ENCODE data around the gene DISC1.

Gene DISC1

DNA sequence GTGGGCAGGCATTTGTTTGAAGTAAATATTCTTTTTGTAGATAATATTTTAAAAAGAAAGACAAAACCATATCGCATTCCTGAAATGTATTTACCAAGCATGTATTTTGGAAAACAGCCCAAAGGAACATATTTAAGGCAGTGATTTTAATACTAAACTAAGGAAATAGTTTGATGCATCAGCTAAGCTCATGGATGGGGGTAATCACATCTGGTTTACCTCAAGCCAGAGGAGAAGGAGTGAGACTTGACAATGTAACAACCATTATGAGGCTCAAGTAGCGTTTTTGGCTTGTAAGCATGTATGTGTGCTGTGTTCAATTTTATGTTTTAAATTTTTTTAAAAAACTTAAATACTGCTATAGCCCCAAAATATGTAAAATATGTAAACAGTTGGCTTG lies 390.5 kb downstream of the DISC1 start:
- DNase-seq = no peak

DNA sequence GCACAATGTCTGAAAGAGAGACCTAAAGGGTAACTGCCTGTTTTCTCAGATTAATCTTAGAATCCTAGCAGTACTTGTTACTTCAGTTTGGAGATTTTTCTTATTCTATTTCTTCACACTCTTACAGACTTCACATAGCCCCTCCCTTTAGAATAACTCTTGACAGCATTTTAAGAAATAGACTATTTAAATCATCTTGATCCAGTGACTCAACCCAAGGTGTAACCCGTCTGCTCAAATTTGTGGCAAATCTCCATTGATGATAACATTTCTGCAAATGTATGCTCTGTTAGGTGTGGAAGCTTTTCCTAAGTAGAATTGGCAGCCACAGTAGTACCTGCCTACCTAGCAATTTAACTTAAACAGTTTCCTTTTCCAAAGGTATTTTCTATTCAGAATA lies 391.2 kb downstream of the DISC1 start:
- no peak for DNase-seq

DNA sequence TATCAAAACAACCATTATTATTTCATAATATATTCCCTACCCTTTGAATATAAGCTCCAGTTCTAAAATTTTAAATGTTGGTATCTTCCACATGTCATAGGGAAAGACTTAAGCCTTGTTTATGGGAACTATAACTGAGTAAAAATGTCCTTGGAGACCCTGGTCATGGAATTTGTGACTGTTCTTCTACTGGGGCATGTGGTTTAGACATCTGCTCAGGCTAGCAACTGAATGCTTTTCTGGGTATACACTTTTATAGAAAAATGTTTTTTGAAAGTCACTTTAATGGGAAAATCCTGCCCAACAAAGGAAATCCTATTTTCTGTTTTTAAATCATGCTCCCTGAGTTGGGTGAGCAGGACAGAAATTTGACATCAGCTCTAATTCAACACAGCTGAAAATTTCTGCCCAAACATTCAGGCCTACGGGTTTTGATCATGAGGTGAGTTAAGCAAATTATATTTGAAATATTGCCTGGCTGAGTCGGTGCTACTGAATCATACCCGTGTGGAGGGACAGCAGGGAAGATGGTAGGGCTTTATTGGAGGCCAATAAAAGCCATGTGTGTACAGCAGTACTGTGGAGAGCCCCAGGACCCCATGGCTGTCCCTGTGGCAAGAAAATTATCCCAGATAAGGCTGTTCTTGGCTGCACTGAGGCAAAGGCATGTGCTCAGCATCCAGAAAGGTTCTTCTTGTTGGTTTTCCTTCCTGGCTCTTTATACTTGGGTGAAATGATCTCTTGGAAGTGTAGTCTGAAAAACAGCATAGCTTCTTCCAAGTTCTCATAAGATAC lies 391.8 kb downstream of the DISC1 start:
- no peak for DNase-seq

DNA sequence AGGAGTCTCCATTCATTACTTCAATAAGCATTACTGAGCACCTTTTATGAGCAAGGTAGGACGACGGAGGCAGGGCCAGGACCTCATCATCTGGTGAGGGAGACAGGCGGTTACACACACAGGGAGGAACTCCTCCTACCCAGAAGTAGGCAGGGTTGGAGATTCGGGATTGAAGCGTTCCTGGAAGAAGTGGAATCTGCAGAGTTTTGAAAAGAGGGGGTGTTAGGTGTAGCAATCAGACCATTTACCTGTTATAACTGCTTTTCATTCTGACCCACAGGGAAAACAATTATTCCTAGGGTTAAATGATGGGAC lies 392.4 kb downstream of the DISC1 start:
- no peak for DNase-seq

DNA sequence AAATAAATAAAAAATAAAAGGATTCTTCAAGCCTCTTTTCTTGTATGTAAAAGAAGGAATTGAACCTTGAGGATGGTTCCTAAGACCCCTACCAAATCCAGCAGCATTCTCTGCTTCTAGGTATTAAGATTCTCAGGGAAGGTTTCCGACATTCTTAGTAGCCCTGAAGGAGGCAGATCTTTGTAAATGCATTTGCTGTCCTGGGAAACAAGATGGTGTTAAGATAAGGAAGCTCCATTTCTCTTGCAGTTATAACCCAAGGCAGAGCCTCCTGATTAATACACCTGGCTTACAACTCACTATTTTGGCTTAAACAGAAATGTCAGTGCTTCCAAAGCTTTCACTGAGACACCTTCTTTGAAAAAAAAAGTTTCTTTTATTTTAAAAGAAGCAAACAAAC lies 393.8 kb downstream of the DISC1 start:
- no peak for DNase-seq

DNA sequence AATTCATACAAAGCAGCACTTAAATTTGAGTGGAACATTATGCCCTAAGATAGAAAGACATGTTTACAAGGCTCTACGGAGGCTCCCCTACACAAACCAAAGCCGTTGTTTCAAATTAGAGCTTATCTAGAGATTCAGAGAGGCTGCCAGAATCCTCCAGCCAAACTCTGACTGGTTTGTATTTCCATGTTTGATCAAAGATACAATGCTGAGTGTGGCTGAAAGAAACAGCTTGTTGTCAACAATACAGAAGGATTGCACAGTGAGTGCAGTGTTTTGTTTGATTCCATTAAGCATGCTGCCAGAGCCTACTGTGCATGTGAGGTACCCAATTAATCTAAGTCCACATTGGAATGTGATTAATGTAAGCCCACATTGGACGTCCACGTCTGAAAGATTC lies 402.7 kb downstream of the DISC1 start:
- no peak for DNase-seq

DNA sequence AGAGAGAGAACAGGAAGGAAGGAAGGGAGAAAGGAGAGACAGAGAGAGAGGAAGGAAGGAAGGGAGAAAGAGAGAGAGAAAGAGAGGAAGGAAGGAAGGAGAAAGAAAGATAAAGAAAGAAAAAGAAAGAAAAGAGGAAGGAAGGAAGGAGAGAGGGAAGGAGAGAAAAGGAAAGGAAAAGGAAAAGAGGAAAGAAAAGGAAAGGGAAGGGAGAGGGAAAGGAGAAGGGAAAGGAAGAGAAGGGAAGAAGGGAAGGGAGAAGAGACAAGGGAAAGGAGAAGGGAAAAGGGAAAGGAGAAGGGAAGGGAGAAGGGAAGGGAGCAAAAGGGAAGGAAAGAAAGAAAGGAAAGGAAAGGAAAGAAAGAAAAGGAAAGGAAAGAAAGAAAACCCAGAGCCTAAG lies 404.6 kb downstream of the DISC1 start:
- DNase-seq = no peak

DNA sequence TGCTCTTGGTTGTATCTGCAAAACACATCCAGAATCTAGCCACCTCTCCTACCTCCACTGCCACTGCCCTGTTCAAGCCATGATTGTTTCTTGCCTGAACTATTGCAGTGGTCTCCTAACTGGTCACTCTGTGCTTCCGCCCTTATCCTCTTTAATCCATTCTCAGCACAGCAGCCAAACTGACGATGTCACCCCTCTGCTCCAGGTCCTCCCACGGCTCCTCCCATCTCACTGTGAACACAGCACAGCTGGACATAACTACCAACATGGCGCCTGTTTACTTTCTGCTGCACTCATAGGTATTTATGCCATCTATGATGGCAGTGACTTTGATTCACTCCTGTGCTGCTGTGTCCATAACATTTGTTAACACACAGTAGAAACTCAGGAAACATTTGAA lies 406.7 kb downstream of the DISC1 start:
- no peak for DNase-seq

DNA sequence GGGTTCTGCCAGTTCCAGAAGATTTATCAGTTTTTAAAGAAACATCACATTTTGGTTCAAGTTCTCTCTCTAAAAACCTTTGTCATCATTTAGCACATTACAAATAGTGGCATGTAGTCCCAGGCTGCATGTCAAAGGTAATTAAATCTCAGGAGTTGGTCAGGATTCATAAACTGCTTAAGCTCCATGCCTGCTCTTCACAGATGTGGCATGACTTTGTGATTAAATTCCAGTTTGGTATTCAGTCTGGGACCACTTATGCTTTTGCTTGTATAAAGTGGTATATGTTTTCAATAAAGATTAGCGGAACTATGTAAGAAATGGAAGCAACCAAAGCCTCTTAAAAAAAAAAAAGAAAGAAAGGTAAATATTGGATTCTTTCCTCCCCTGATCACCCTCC lies 408.0 kb downstream of the DISC1 start:
- no peak for DNase-seq

DNA sequence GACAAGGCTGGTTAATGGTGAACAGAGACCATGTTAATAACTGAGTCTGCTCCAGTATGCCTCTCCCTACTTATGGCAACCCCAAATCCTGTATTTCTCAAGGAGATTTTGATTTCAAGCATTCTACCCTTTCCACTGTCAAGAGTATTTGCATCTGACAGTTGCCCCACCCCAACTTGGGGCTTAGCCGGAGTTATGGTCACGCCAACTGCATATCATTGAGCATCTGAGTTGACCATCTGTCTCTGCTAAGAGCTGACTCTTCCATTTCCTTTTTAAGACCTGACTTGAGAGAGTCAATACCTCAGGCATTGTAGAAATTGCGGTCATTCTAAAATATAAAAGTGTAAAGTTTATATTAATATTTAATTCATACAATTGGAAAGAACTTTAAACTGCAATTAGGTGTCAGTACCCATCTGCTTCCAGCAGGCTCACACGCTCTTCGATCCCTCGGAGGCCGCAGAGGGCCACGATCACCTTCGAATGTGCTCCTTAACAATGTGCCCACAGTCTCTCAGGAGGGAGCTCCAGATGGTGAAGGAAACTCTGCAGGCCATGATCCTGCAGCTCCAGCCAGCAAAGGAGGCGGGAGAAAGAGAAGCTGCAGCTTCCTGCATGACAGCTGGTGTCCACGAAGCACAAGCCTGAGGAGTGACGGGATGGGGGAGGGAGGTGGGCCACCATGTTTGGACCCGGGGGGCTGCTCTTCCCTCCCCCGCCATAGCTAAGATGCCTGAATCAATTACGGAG lies 409.8 kb downstream of the DISC1 start:
- DNase-seq = no peak

DNA sequence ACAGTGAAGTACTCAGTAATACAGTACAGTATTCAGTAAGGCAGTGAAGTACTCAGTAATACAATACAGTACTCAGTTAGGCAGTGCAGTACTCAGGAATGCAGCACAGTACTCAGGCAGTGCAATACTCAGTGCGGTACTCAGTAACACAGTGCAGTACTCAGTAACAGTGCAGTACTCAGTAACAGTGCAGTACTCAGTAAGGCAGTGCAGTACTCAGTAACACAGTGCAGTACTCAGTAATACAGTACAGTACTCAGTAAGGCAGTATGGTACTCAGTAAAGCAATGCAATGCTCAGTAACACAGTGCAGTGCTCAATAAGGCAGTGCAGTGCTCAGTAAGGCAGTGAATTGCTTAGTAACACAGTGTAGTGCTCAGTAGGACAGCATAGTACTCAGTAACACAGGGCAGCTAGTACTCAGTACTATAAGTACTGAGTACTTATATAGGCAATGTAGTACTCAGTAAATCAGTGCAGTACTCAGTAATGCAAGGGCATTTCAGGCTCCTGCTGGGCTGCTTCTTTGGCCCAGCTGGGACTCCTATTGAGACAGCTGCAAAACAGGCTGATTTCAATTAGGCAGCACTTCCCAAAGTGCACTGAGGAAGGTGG lies 411.3 kb downstream of the DISC1 start:
- no peak for DNase-seq

DNA sequence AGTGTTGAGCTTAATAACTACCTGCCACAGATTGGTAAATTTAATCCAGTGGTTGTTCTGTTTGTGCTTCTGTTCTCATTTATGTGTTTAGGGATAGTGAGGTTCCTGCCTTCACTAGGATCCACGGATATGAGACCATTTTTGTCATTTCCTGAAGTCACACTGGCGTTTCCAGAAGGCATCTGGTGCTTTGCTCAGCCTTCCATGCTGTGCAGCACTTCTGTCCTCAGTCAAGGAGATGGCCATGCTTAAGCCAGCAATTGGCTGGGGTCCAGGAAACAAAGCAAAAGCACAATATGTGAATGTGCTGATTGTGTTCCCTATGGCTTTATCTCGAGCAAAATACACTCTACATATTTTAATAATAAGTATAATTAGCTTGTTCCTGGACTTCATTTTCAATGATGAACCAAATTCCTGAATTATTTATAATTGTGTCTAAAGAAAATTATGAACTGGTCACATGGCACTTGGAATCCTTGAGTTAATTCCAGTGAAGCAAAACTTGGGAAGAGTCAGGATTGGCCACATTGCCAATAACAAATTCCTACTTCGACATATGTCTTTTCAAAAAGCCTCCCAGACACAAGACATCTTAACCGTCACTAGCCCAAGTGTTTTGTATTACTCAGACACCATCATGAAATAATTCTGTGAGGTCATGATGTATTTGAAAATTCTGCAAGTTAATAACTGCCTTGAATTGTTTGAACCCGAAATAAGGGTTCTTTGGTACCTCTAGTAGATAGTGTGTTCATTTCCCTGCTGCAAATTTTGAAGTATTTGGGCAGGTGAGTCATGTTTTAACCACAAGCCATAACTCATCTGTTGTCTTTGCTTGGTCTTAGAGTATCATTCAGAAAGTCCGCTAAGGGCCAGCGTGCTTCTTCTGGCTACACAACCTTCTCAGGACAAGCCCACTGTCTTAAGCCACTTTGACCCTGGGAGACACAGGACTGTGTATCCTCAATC lies 412.4 kb downstream of the DISC1 start:
- DNase-seq = no peak

DNA sequence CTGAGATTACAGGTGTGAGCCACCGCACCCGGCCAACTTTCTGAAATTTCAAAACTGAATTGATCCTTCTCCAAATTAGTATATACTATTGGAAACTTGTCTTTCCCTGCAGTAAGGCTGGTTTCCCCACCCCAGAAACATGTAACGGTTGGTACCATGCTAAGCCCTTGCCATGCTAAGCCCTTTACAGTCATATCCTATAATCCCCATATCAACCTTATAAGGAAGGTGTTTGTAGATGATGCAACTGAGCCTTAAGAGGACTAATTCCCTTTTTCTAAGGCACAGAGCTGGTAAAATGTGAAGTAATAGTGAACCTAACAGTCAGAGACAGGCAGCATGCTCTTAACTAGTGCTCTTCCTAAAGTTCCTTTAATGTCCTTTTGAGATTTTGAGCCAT lies 413.7 kb downstream of the DISC1 start:
- DNase-seq = no peak

DNA sequence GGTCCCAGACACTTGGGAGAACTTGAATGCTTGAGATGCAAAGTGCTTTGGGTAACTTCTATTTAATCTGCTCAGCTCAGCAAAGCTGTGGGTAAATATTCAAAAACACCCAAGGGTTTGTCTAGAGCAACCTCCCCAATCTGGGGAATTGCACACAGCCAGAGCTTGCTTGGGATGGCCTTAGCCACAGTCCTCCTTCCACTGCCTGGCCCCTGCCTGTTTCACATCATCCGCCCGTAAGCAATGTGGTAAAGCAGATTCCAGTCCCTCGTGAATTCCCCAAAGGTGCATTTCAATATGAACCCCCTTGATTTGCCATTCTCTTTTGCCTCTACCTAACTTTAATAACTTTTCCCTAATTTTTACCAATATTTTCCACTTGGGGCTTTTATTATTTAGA lies 418.1 kb downstream of the DISC1 start:
- no peak for DNase-seq

DNA sequence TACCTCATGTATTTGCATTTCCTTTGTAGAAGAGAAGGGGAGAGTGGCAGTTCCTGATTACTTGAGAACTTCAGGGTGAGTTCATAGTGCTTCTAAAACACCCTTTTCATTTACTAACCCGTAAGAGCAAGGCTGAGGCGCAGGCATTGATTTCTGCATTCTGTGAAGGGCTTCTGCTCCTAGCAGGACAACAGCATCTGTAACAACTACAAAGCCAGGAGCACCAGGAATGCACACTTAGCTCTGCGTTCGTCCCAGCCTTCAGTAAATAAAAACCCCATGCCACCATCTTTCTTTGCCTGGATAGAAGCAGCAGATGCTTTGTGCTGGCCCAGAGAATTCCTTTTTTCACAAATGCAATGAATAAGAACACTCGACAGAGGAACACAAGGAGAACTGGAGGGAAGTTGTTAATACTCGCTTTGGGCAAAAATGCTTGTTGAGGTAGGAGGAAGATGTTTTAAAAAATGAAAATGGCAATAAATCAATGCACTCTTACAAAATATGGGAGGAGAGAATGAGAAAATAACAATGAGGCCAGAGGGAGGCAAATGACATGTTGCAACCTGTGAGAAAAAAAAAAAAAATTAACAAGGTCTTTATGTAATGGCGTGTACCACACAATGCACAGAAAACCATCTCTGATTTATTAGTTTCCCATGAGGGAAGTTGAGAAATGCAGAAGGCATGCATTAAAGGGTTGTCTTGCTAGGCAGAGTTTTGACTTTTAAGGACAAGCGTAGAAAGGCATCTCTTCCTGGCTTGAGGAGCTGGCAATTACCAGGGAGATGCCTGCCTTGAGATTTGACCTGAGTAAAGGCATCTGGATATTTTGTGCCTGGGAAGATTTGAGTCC lies 418.8 kb downstream of the DISC1 start:
- no peak for DNase-seq

DNA sequence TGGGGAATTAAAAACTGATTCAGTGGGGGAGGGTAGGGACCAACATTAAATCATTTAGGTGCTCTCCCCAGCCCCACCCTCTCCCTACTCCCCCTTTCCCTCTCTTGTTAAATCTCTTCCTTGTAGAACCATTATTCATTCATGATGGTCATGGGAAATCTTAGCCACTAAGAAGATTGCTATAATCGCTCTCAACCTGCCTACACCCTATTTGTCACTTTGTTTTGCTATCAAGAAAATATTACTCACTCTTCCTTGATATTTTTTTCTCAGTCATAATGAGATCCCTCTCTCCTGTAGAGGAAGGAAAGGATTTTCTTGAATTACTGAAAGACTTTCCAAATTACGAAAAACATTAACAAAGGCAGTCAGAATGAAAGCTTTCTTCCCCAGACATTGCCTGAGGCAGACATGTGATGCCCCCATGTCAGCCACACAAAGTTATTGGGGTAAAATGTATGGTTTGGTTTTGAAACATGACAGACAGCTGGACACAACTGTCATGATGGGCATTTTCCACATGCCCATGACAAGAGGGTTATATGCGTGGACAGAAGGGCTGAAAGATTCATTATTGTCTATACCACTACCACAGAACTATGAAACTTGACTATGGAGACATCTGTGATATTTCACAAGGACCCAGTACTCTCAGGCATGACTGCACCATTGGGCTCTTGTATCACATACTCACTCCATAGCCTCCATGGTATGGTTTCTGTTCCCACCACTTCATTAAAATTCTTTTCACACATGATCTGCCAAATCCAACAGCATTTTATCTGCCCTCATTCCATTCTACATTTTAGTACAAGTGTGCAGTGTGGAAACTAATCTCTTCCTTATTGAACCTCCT lies 420.1 kb downstream of the DISC1 start:
- DNase-seq = no peak

DNA sequence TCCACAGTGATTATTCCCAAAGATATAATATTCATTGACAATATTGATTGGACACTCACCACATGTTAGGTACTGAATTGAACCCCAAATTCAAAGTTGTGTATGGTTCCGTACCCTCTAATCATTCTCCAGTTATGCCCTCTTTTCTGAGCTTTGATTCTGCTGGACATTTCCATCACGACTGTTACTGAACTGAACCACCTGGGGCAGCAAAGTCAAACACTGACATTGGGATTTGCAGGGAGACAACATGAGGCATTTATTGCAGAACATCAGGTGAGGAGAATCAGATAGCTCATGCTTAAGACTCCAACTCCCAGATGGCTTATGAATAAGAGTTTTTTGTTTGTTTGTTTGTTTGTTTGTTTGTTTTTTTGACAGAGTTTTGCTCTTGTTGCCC lies 420.9 kb downstream of the DISC1 start:
- no peak for DNase-seq

DNA sequence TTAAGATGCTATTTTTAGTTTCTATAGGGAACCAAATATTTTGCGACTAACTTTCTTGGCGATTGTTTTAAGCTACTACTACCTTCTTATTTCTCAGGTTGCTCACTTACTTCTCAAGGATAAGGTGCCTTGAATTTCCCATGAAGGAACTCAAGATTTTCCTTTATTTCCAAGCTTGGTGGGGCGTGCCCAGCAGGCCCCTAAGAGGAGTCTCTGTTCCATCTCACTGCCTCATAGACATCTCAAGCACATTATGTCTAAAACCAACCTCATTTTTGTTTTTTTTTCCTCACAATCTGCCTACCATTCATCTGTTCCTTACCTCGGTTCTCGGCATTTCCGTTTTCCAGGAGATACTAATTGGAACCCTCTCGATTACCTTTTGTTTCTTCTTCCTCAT lies 421.9 kb downstream of the DISC1 start:
- DNase-seq = no peak

DNA sequence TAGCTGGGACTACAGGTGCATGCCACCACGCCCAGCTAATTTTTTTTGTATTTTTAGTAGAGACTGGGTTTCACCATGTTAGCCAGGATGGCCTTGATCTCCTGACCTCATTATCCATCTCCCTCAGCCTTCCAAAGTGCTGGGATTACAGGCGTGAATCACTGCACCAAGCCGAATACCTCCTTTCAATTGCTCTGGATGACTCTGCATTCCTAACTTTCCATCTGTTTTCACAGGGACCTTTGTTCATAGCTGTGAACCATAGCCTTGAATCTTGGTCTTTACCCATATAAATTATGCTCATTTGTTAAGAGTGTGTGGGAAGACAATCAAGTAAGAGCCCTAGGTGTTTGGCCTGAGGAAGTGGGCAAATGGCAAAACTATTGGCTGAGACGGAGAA lies 422.7 kb downstream of the DISC1 start:
- DNase-seq = no peak

DNA sequence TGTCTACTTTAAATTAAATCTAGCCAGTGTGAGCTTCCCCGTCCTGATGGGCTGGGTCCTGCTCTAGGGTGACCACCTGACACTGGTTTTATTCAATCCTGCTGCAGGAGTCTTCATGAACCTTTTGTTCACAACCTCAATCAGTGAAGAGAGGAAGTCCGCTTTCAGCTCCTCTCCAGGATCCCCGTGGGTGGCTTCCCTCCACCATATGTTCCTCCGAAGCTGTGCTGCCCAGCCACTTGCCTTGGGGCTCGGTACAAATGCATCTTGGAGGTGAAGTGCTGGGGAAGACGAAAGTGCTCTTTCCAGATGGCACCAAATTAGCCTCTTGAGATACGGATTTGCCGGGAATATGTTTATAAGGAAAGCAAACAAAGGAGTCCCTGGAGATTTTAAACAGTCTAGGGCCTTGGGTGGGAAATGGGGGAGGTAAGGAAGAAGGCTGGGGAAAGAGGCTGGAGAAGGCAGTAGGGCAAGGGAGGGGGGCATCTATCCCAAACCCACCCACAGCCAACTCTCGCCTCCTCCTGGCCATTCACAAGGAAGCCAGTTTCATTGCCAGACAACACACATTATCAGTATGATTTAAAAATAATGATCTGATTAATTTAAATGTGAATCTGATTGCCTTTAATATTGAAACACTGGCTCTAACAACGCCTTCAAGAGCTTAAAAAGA lies 430.8 kb downstream of the DISC1 start:
- no peak for DNase-seq

DNA sequence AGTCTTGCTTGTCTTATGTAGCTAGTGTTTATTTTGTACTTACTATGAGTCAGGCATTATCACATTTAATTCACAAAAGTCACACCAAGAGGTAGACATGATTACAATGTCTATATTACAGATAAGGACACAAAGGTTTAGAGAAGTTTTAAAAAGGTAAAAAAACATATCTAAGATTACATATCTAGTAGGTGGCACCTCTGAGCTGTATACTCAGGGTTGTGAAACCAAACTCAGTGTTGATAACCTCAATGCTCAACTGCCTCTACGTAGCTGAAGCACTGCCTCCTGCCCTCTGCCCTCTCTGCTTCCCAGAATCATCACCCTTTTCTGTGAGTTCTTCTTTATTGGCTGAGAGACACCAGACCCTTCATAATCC lies 431.3 kb downstream of the DISC1 start:
- DNase-seq = no peak
